GM12873 (cell line): Measurements from ENCODE around the gene AEBP1.

Experiments
- TF ChIP-seq, protein P1 (sequence below): IDR thresholded peaks from 2 replicates; pipeline ENCODE4 v1.5.1; 2012; ENCODE audit warnings: low read depth, mild to moderate bottlenecking, moderate library complexity, low read length, control low read depth; ENCODE audit not compliant: insufficient read depth; ENCODE audit errors: missing control alignments

AEBP1 gene

DNA sequence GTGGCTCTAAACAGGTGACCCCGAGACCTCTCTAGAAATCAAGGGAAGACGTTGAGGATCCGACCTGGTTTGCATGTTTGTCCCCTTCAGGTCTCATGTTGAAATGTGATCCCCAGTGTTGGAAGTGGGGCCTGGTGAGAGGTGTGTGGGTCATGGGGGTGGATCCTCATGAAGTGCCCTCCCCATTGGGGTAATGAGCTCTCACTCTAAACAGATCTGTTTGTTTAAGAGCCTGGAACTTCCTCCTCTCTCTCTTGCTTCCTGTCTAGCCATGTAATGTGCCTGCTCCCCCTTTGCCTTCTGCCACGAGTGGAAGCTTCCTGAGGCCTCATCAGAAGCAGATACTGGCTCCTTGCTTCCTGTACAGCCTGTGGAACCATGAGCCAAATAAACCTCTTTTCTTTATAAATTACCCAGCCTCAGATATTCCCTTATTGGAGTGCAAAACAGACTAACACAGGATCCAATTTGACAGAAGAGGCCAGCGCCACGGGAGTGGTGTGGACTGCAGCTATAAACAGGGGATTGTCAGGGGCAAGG lies 11.0 kb upstream of the AEBP1 start:
- TF ChIP-seq, protein P1, sequence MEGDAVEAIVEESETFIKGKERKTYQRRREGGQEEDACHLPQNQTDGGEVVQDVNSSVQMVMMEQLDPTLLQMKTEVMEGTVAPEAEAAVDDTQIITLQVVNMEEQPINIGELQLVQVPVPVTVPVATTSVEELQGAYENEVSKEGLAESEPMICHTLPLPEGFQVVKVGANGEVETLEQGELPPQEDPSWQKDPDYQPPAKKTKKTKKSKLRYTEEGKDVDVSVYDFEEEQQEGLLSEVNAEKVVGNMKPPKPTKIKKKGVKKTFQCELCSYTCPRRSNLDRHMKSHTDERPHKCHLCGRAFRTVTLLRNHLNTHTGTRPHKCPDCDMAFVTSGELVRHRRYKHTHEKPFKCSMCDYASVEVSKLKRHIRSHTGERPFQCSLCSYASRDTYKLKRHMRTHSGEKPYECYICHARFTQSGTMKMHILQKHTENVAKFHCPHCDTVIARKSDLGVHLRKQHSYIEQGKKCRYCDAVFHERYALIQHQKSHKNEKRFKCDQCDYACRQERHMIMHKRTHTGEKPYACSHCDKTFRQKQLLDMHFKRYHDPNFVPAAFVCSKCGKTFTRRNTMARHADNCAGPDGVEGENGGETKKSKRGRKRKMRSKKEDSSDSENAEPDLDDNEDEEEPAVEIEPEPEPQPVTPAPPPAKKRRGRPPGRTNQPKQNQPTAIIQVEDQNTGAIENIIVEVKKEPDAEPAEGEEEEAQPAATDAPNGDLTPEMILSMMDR: no peak

DNA sequence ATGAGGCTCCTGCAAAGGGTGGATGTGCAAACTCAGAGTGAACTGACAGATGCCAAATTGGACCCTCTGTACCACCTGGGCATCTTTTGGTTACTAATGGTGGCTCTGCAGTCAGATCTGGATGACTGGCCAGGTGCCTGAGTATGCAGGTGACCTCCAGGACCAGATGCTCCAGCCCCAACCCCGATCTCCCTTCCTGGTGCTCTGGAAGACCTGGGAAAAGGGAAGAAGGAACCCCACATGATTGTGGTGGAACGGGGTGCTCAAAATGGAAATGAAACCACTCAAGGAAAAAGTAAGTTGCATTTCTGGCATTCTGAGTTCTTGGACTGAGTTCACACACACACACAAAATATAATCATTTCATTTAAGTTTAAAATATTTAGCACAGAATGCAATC lies 9.8 kb upstream of the AEBP1 start:
- TF ChIP-seq, protein P1: no peak

DNA sequence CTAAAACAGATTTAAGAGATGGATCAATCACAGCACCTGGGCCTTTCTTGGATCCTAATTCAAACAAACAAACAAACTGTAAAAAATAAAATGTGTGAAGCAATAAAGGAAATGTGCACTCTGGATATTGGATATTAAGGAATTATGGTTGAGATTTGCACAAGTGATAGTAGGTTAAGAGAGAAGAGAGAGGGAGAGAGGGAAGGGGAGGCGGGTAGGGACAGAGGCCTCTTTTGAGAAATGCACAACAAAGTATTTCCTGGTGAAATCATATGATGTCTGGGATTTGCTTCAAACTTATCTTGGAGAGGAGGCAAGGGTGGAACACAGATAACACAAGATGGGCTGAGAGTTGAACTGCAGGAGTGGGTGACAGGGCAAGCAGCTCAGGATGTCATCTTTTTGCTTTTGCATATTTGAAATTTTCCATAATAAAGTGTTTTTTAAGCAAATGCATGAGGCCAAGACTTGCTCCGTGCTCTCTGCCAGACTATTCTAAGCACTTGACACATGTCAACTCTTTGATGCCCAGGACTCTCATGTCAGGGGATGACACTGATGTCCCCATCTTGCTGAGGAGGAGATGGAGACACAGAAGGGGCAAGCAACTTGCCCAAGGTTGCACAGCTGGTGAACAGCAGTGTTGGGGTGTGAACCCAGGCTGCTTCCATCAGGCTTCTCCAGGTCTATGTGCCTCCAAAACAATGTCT lies 9.1 kb upstream of the AEBP1 start:
- TF ChIP-seq, protein P1: no peak

DNA sequence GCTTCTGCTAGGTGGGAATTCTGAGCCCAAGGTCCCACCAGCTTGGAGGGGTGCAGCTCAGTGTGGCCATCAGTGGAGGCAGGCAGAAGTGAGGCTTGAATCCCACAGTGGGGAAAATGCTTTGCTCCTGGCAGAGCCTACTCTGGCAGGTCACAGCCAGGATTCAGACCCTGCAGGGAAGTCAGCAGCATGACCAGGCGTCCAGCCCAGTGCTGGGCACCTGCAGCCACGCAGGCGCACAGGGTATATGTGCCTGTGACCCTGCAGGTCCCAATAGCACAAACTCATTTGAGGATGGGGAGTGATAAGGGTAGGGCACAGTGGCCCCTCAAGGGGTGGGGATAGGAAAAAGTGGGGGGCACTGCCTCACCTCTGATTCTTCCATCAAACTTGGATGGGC lies 8.4 kb upstream of the AEBP1 start:
- TF ChIP-seq, protein P1: no peak

DNA sequence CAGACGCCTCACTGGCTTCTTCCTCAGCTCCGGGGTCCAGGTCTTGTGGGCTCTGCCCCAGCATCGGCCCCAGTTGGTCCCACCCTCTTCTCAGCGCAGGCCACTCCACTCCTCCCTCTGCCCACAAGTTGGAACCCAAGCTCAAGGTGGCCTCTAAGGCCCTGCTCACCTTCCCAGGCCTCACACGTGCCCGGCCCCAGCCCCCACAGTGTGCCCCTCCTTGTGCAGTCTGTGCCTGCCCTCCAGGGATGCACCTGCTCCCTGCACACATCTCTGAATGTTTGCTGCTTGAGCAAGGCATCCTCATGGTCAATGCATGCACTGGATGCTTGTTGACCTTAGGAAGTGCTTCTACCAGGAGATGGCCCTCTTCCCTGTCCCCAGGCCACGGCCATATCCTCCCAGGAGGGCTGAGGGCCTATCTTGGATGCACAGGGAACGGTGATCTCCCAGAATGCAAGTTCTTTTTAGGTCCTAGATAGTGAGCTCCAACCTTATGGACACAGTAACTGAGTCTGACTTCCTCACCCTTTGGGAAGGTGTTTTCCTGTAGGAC lies 7.7 kb upstream of the AEBP1 start:
- TF ChIP-seq, protein P1: no peak

DNA sequence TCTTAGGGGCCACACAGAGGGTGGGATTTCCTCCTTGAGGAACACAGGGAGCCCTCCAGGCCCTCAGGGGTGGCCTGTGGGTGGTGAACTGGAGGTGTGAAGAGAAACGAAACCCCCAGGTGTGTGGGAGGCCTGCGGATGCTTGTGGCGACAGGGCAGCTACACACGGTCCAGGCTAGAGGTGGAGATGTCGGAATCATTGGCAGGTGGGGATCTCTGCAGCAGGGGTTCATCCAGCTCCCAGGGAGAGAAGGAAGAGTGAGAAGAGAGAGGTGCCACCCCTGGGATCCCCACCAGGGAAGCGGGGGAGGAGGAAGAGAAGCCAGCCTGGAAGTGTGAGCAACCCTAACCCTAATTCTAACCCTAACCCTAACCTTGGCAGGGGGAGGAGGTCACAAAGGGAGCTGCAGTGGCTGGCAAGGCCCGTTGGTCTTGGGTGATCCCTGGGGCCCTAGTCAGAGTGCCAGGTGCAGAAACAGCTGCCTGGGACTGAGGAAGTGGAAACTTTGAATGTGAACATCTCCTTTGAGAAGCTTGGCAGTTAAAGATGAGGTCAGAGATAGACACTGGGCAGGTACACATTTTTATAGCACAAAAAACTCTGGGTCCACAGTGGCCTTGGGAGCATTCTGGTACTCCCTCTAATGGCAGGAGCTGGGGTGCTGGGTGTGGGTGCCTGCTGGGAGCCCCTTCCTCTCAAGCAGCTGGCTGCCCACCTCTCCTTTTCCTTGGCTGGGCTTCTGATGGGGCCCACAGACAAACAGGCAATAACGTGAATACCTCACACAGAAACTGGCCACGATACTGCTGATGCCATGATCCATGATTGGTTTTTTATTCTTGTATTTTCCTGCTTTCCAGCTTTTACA lies 6.8 kb upstream of the AEBP1 start:
- TF ChIP-seq, protein P1: no peak
